Mesodermal cell (in vitro differentiated cells): ENCODE measurements around the gene SDCBP2.

Source experiments
- H3K27ac ChIP-seq: 2 replicates; pipeline ENCODE4 v1.7.0; 2013; ENCODE audit warnings: mild to moderate bottlenecking, low read depth, low read length, moderate library complexity; ENCODE audit not compliant: severe bottlenecking
- H3K36me3 ChIP-seq: 2 replicates; pipeline ENCODE4 v1.7.1; 2013; ENCODE audit warnings: mild to moderate bottlenecking, low read length, moderate library complexity; ENCODE audit not compliant: control insufficient read depth, insufficient read depth
- H3K4me1 ChIP-seq: one replicate; pipeline ENCODE4 v1.7.1; 2013; ENCODE audit warnings: mild to moderate bottlenecking, low read length; ENCODE audit not compliant: insufficient read depth, control insufficient read depth, poor library complexity, severe bottlenecking
- H3K4me3 ChIP-seq: 2 replicates; pipeline ENCODE4 v1.7.0; 2013; ENCODE audit warnings: low read length, control low read depth, mild to moderate bottlenecking; ENCODE audit not compliant: insufficient read depth, poor library complexity, severe bottlenecking; ENCODE audit errors: extremely low read depth
- H3K9me3 ChIP-seq: 2 replicates; pipeline ENCODE4 v1.7.1; 2013; ENCODE audit warnings: mild to moderate bottlenecking, low read length, moderate library complexity; ENCODE audit not compliant: control insufficient read depth
- WGBS, 2 experiments: methylation state at CpG; one replicate each; pipeline ENCODE4 v1.1.5; 2013; ENCODE audit warnings: missing lambda C conversion rate in 2 of 2; ENCODE audit not compliant: insufficient coverage in 2 of 2; 5-methylcytosine and 5-hydroxymethylcytosine counted together

The SDCBP2 gene

GRCh38 chr20:1320902-1321653 is 7.9 kb downstream of the SDCBP2 start:
- Histone ChIP-seq H3K4me3 (no peak overlapping the region), H3K27ac (no peak overlapping the region), H3K4me1 (peaks cover 12% of the 10 kb centered on the region), H3K9me3 (no peaks in the 10 kb centered on the region), H3K36me3 (no peaks in the 10 kb centered on the region)
- WGBS, 2 experiments = 83 to 84% methylated on average over 11 to 16 of the region's 17 CpGs

GRCh38 chr20:1320016-1320415 is 8.9 kb downstream of the SDCBP2 start:
- WGBS, 2 experiments = 85 to 87% methylated on average over 5 to 6 of the region's 6 CpGs
- H3K36me3 ChIP-seq = no peaks in the 10 kb centered on the region
- H3K9me3 ChIP-seq = no peaks in the 10 kb centered on the region
- no peak overlapping the region for H3K4me3 ChIP-seq
- H3K4me1 ChIP-seq = peaks cover 11% of the 10 kb centered on the region
- no peak overlapping the region for H3K27ac ChIP-seq

- Histone ChIP-seq H3K36me3 (no peaks in the 10 kb centered on the region), H3K4me3 (no peak overlapping the region), H3K27ac (no peak overlapping the region), H3K9me3 (no peaks in the 10 kb centered on the region), H3K4me1 (peaks cover 11% of the 10 kb centered on the region)
- 94% methylated on average over 3 of the region's 4 CpGs; no CpG with 5 or more reads in 1 of the 2 experiments for WGBS, 2 experiments
These were observed 9.5 kb downstream of the SDCBP2 start for GRCh38 chr20:1319462-1319861.

GRCh38 chr20:1319051-1319450 is 9.9 kb downstream of the SDCBP2 start:
- 70% methylated on average over 2 of the region's 4 CpGs; no CpG with 5 or more reads in 1 of the 2 experiments for WGBS, 2 experiments
- H3K4me1 ChIP-seq = peaks cover 11% of the 10 kb centered on the region

GRCh38 chr20:1317545-1318255 is 11.2 kb downstream of the SDCBP2 start:
- 77 to 79% methylated on average over 10 to 11 of the region's 12 CpGs for WGBS, 2 experiments
- H3K4me3 ChIP-seq = no peak overlapping the region
- H3K27ac ChIP-seq = no peak overlapping the region
- H3K9me3 ChIP-seq = no peaks in the 10 kb centered on the region
- H3K36me3 ChIP-seq = no peaks in the 10 kb centered on the region
- peaks cover 3% of the 10 kb centered on the region for H3K4me1 ChIP-seq

More at GRCh38 chr20:1319051-1319450, 9.9 kb downstream of the SDCBP2 start:
- Histone ChIP-seq H3K9me3 (no peaks in the 10 kb centered on the region), H3K36me3 (no peaks in the 10 kb centered on the region), H3K4me3 (no peak overlapping the region), H3K27ac (no peak overlapping the region)

- no peaks in the 10 kb centered on the region for H3K4me1 ChIP-seq
- H3K4me3 ChIP-seq = no peak overlapping the region
- H3K36me3 ChIP-seq = no peaks in the 10 kb centered on the region
- 92 to 94% methylated on average over 2 of the region's 5 CpGs for WGBS, 2 experiments
- no peaks in the 10 kb centered on the region for H3K9me3 ChIP-seq
- no peak overlapping the region for H3K27ac ChIP-seq
These were observed 13.1 kb downstream of the SDCBP2 start for GRCh38 chr20:1315804-1316203.

- 64 to 69% methylated on average over 25 to 26 of the region's 38 CpGs for WGBS, 2 experiments
- Histone ChIP-seq H3K27ac (no peak overlapping the region), H3K36me3 (no peaks in the 10 kb centered on the region), H3K4me1 (no peaks in the 10 kb centered on the region), H3K9me3 (no peaks in the 10 kb centered on the region), H3K4me3 (no peak overlapping the region)
These were observed 15.5 kb downstream of the SDCBP2 start for GRCh38 chr20:1313236-1313964.

- H3K4me3 ChIP-seq = no peak overlapping the region
These were observed 16.1 kb downstream of the SDCBP2 start for GRCh38 chr20:1312904-1313235.

GRCh38 chr20:1312308-1312707 is 16.6 kb downstream of the SDCBP2 start:
- H3K27ac ChIP-seq = no peak overlapping the region
- H3K36me3 ChIP-seq = peaks cover 2% of the 10 kb centered on the region
- no peaks in the 10 kb centered on the region for H3K4me1 ChIP-seq
- H3K4me3 ChIP-seq = no peak overlapping the region
- WGBS, 2 experiments = 92% methylated on average over 17 to 20 of the region's 20 CpGs
- H3K9me3 ChIP-seq = no peaks in the 10 kb centered on the region

More at GRCh38 chr20:1312904-1313235, 16.1 kb downstream of the SDCBP2 start:
- Histone ChIP-seq H3K36me3 (no peaks in the 10 kb centered on the region), H3K9me3 (no peaks in the 10 kb centered on the region), H3K4me1 (no peaks in the 10 kb centered on the region), H3K27ac (no peak overlapping the region)
- WGBS, 2 experiments = 80 to 88% methylated on average over 11 to 13 of the region's 16 CpGs

- no peaks in the 10 kb centered on the region for H3K9me3 ChIP-seq
- peaks cover 13% of the 10 kb centered on the region for H3K36me3 ChIP-seq
- 87 to 93% methylated on average over 7 to 9 of the region's 12 CpGs for WGBS, 2 experiments
- no peak overlapping the region for H3K27ac ChIP-seq
- H3K4me1 ChIP-seq = no peaks in the 10 kb centered on the region
- no peak overlapping the region for H3K4me3 ChIP-seq
These were observed 18.3 kb downstream of the SDCBP2 start for GRCh38 chr20:1310506-1311190.
